Sigmoid colon (tissue), 7 donors: ENCODE measurements around the gene GRID1. TPM values are rescaled to one million over a fixed set of nuclear protein-coding genes. Genes with fewer than 3 reads are reported as not detected.

Experiments
- DNase-seq: peaks from one replicate; pipeline ENCODE4 v3.0.0-alpha.2; 2019
- H3K27ac ChIP-seq, 4 donors: fragments of 200-600 bp; sonication (generic); one replicate each; pipeline ENCODE4 v1.5.1; 2016 to 2019; ENCODE audit warnings: mild to moderate bottlenecking in 1 of 4
- H3K27me3 ChIP-seq, 3 donors: fragments of 200-600 bp; sonication (generic); one replicate each; pipeline ENCODE4 v1.5.1; 2019; ENCODE audit warnings: mild to moderate bottlenecking in 1 of 3
- H3K36me3 ChIP-seq, 4 donors: fragments of 200-600 bp; sonication (generic); one replicate each; pipeline ENCODE4 v1.5.1; 2016 to 2019
- H3K4me1 ChIP-seq, 4 donors: fragments of 200-600 bp; sonication (generic); one replicate each; pipeline ENCODE4 v1.5.1; 2017 to 2019
- H3K4me3 ChIP-seq, 4 donors: fragments of 200-600 bp; sonication (generic); one replicate each; pipeline ENCODE4 v1.5.1; 2017 to 2019; ENCODE audit warnings: mild to moderate bottlenecking in 2 of 4, moderate library complexity in 1 of 4
- H3K9me3 ChIP-seq, 4 donors: fragments of 200-600 bp in 3 of 4; sonication (generic) in 3 of 4; one replicate each; pipeline versions ENCODE4 v1.5.1 to v1.6.1; 2013 to 2019
- CTCF ChIP-seq, 4 experiments: fragments of 450-650 bp in 3 of 4; fragments of 200-600 bp in 1 of 4; IDR thresholded peaks; one replicate each; pipeline ENCODE4 v1.5.1; 2016 to 2019; ENCODE audit warnings: antibody characterized with exemption in 4 of 4, mild to moderate bottlenecking in 3 of 4, moderate library complexity in 2 of 4
- EP300 ChIP-seq, 4 donors: sonication (generic); formaldehyde crosslinking; IDR thresholded peaks; one replicate each; pipeline ENCODE4 v1.6.1; 2017; ENCODE audit warnings: antibody characterized with exemption in 4 of 4
- POLR2A ChIP-seq, 2 donors: fragments of 450-650 bp; IDR thresholded peaks; one replicate each; pipeline ENCODE4 v1.6.1; 2016; ENCODE audit warnings: antibody characterized with exemption in 2 of 2, mild to moderate bottlenecking in 2 of 2, moderate library complexity in 2 of 2
- POLR2AphosphoS5 ChIP-seq, 4 donors: sonication (generic); formaldehyde crosslinking; IDR thresholded peaks; one replicate each; pipeline ENCODE4 v1.6.1; 2017; ENCODE audit warnings: antibody characterized with exemption in 4 of 4
- WGBS, 2 donors: extraction: QIAGEN DNeasy Blood & Tissue Kit; methylation state at CpG; one replicate each; pipeline ENCODE4 v1.1.7; 2013; 5-methylcytosine and 5-hydroxymethylcytosine counted together
- intact Hi-C: fragments of 100-400 bp; cut with DNase I; formaldehyde crosslinking; loops from one replicate; pipeline ENCODE4 v1.15.1; 2023
- polyA plus RNA-seq, 3 donors: library from polyadenylated mRNA; stranded (reverse); fragments of 200-250 nt; gene quantifications; one replicate each; pipeline ENCODE4 v1.2.3, GENCODE V29; 2013
- total RNA-seq, 4 donors: library from RNA; depleted of rRNA; stranded (reverse); fragments of >200 nt; gene quantifications; one replicate each; pipeline ENCODE4 v1.1.0, GENCODE V29; 2016
- donor health status: healthy with polysubstance abuse.
- donor health status: Bipolar disorder and iron deficiency.
- donor health status: healthy.

The GRID1 gene
- total and polyA plus RNA-seq, 7 donors: 0.66 to 4.7 (median 1.1) TPM; not detected in 2

GRCh38 chr10:86182595-86182994 is 184.0 kb downstream of the GRID1 start:
- Histone ChIP-seq H3K4me3 (no peak overlapping the region), H3K27ac (no peak overlapping the region), H3K36me3 (no peaks in the 10 kb centered on the region), H3K9me3 (peaks cover 0 to 2% (median 0%) of the 10 kb centered on the region in 4 donors), H3K27me3 (no peaks in the 10 kb centered on the region), H3K4me1 (no peaks in the 10 kb centered on the region)
- intact Hi-C loops: no loop called here
- no peak for DNase-seq
- TF ChIP-seq EP300 (IDR thresholded peaks at IDR 0.05): no peak
- TF ChIP-seq POLR2A (IDR thresholded peaks at IDR 0.05): no peak
- no peak for TF ChIP-seq CTCF (IDR thresholded peaks at IDR 0.05)
- no peak for TF ChIP-seq POLR2AphosphoS5 (IDR thresholded peaks at IDR 0.05)
- WGBS, 2 donors: 56 to 80% methylated on average over 7 of the region's 7 CpGs

- Histone ChIP-seq H3K9me3 (peaks cover 0 to 2% (median 0%) of the 10 kb centered on the region in 4 donors), H3K4me1 (no peaks in the 10 kb centered on the region), H3K27me3 (no peaks in the 10 kb centered on the region), H3K36me3 (no peaks in the 10 kb centered on the region), H3K27ac (no peak overlapping the region), H3K4me3 (no peak overlapping the region)
- WGBS, 2 donors: 73 to 82% methylated on average over 13 of the region's 13 CpGs
- no peak for DNase-seq
- intact Hi-C loops: no loop called here
- TF ChIP-seq POLR2AphosphoS5 (IDR thresholded peaks at IDR 0.05) (no peak), CTCF (IDR thresholded peaks at IDR 0.05) (no peak), EP300 (IDR thresholded peaks at IDR 0.05) (no peak), POLR2A (IDR thresholded peaks at IDR 0.05) (no peak)
These were observed 184.4 kb downstream of the GRID1 start for GRCh38 chr10:86182150-86182549.

- Histone ChIP-seq H3K9me3 (peaks cover 0 to 2% (median 0%) of the 10 kb centered on the region in 4 donors), H3K4me3 (no peak overlapping the region), H3K27ac (no peak overlapping the region), H3K27me3 (no peaks in the 10 kb centered on the region), H3K4me1 (no peaks in the 10 kb centered on the region), H3K36me3 (no peaks in the 10 kb centered on the region)
- no peak for DNase-seq
- no peak for TF ChIP-seq CTCF (IDR thresholded peaks at IDR 0.05)
- no peak for TF ChIP-seq EP300 (IDR thresholded peaks at IDR 0.05)
- no peak for TF ChIP-seq POLR2AphosphoS5 (IDR thresholded peaks at IDR 0.05)
- 56 to 73% methylated on average over 4 of the region's 4 CpGs for WGBS, 2 donors
- intact Hi-C loops: no loop called here
These were observed 185.7 kb downstream of the GRID1 start for GRCh38 chr10:86180861-86181260.

- no peak for DNase-seq
- H3K27me3 ChIP-seq: no peaks in the 10 kb centered on the region
- no peak overlapping the region for H3K27ac ChIP-seq
- no peaks in the 10 kb centered on the region for H3K9me3 ChIP-seq
- WGBS, 2 donors: 77 to 82% methylated on average over 7 of the region's 7 CpGs
- TF ChIP-seq CTCF (IDR thresholded peaks at IDR 0.05): no peak
- TF ChIP-seq EP300 (IDR thresholded peaks at IDR 0.05): no peak
- TF ChIP-seq POLR2AphosphoS5 (IDR thresholded peaks at IDR 0.05): no peak
- no peak for TF ChIP-seq POLR2A (IDR thresholded peaks at IDR 0.05)
- intact Hi-C loops: no loop called here
- no peaks in the 10 kb centered on the region for H3K36me3 ChIP-seq
- no peaks in the 10 kb centered on the region for H3K4me1 ChIP-seq
- H3K4me3 ChIP-seq: no peak overlapping the region
These were observed 186.6 kb downstream of the GRID1 start for GRCh38 chr10:86179961-86180360.

DNA sequence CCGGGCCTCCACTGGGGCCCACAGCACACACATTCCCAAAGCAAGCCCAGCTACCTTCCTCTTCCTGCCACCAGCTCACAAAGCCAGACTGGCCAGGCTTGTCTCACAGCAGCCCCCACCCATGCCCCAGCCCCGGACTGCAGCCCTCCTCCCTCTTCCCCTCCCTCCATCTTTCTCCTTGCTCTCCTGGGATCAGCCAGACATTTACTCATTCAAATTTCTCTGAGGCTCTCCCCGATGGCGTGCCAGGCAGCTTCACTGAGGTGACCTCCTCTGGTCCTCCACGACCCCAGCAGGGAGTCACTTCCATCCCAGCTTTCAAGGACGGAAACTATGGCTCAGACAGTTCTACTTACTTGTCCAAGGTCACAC is 187.5 kb downstream of the GRID1 start:
- Histone ChIP-seq H3K27me3 (no peaks in the 10 kb centered on the region), H3K36me3 (no peaks in the 10 kb centered on the region), H3K4me3 (no peak overlapping the region), H3K4me1 (no peaks in the 10 kb centered on the region), H3K9me3 (no peaks in the 10 kb centered on the region), H3K27ac (no peak overlapping the region)
- TF ChIP-seq EP300 (IDR thresholded peaks at IDR 0.05): no peak
- no peak for TF ChIP-seq CTCF (IDR thresholded peaks at IDR 0.05)
- TF ChIP-seq POLR2AphosphoS5 (IDR thresholded peaks at IDR 0.05): no peak
- no peak for TF ChIP-seq POLR2A (IDR thresholded peaks at IDR 0.05)
- WGBS, 2 donors: 69 to 79% methylated on average over 6 of the region's 6 CpGs
- intact Hi-C loops: no loop called here
- no peak for DNase-seq
